Thoracic aorta (tissue), 2 donors: ENCODE results near the gene LPAR3. TPM values are rescaled to one million over a fixed set of nuclear protein-coding genes. Genes with fewer than 3 reads are reported as not detected.

Experiments used
- ATAC-seq: fragments of 150-250 bp; one replicate; pipeline ENCODE4 v1.8.0; 2017; ENCODE audit warnings: low read depth; ENCODE audit not compliant: insufficient number of reproducible peaks, low FRiP score
- DNase-seq: peaks from one replicate; pipeline ENCODE4 v3.0.0-alpha.2; 2020; ENCODE audit warnings: low spot score
- H3K27ac ChIP-seq, 2 donors: fragments of 200-600 bp; sonication (generic); 1 replicate in 1 of 2; 2 replicates in 1 of 2; pipeline ENCODE4 v1.5.1; 2016; ENCODE audit warnings: mild to moderate bottlenecking in 2 of 2, moderate library complexity in 2 of 2
- H3K27me3 ChIP-seq: fragments of 200-600 bp; sonication (generic); replicated peaks from 2 replicates; pipeline ENCODE4 v1.6.0; 2016; ENCODE audit warnings: mild to moderate bottlenecking; ENCODE audit not compliant: insufficient read depth
- H3K36me3 ChIP-seq: fragments of 200-600 bp; sonication (generic); one replicate; pipeline ENCODE4 v1.5.1; 2016
- H3K4me1 ChIP-seq, 2 donors: fragments of 200-600 bp; sonication (generic); 1 replicate in 1 of 2; 2 replicates in 1 of 2; pipeline versions ENCODE4 v1.5.1 to v1.6.0; 2016; ENCODE audit warnings: low read depth in 2 of 2, mild to moderate bottlenecking in 1 of 2; ENCODE audit not compliant: control insufficient read depth in 1 of 2
- H3K4me3 ChIP-seq: fragments of 200-600 bp; sonication (generic); 2 replicates; pipeline ENCODE4 v1.5.1; 2016; ENCODE audit warnings: mild to moderate bottlenecking
- H3K9me3 ChIP-seq: fragments of 200-600 bp; sonication (generic); 2 replicates; pipeline ENCODE4 v1.5.1; 2016
- total RNA-seq, 2 donors: library from RNA; depleted of rRNA; stranded (reverse); fragments of >200 nt; gene quantifications; one replicate each; pipeline versions ENCODE4 v1.1.0 to v1.2.3, GENCODE V29; 2016
- TF ChIP-seq, protein P1 (sequence below): fragments of 200-600 bp; sonication (generic); IDR thresholded peaks from one replicate; pipeline ENCODE4 v1.5.1; 2019; ENCODE audit warnings: antibody characterized with exemption

Gene LPAR3
- total RNA-seq, 2 donors from 2014 or later, result 1.1 to 2.7 TPM

DNA sequence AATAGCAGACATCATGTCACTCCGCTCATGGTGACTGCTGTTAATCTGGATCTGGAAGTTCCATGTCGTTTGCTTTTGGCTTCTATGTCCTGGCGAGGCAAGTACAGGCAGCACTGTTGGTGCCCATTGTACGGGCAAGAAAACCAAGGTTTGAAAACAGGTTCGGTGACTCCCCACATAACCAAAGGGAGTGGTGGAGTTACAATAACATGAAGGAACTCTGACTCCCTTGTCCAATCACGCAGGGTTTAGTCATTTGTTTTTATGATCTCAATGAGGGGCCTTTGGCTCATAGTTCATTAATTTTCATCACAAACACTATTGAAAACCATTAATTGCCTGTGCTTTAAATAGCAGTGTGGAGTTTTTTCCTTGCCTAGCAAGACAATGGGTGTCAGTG lies 119.8 kb downstream of the LPAR3 start:
- ATAC-seq, result no peak
- H3K27ac ChIP-seq, result no peak overlapping the region
- no peaks in the 10 kb centered on the region for H3K9me3 ChIP-seq
- no peak overlapping the region for H3K4me3 ChIP-seq
- TF ChIP-seq, protein P1, sequence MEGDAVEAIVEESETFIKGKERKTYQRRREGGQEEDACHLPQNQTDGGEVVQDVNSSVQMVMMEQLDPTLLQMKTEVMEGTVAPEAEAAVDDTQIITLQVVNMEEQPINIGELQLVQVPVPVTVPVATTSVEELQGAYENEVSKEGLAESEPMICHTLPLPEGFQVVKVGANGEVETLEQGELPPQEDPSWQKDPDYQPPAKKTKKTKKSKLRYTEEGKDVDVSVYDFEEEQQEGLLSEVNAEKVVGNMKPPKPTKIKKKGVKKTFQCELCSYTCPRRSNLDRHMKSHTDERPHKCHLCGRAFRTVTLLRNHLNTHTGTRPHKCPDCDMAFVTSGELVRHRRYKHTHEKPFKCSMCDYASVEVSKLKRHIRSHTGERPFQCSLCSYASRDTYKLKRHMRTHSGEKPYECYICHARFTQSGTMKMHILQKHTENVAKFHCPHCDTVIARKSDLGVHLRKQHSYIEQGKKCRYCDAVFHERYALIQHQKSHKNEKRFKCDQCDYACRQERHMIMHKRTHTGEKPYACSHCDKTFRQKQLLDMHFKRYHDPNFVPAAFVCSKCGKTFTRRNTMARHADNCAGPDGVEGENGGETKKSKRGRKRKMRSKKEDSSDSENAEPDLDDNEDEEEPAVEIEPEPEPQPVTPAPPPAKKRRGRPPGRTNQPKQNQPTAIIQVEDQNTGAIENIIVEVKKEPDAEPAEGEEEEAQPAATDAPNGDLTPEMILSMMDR, result no peak
- H3K4me1 ChIP-seq, result no peaks in the 10 kb centered on the region
- DNase-seq, result no peak
- H3K36me3 ChIP-seq, result no peaks in the 10 kb centered on the region
- no peaks in the 10 kb centered on the region for H3K27me3 ChIP-seq

DNA sequence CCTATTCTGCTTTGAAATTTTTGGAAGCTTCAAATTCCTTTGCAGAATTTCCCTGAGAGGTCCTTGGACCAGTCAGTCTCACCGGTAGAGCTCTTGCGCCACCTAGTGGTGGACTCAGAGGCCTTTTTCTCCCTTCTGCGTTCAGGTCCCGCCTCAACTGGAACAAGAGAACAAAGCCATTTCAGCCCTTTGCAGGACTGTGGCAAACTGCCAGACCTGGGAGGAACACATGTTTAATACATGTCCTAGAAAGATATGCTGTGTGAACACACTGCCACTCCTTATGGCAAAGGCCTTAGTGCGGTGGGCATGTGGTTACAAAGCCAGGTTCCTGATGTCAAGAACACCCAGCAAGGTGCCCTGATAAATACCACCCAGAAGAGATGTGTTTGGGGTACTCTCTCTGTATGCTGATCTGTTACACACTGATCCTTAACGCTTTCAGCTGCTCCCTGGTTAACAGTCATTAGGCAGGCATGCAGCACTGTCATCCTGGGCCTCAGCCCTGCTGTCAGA lies 120.5 kb downstream of the LPAR3 start:
- peak; percentile 48 for ATAC-seq
- Histone ChIP-seq H3K9me3 (no peaks in the 10 kb centered on the region), H3K4me1 (no peaks in the 10 kb centered on the region), H3K36me3 (no peaks in the 10 kb centered on the region), H3K27me3 (no peaks in the 10 kb centered on the region), H3K4me3 (no peak overlapping the region), H3K27ac (no peak overlapping the region)
- TF ChIP-seq, protein P1, result peak; percentile 94
- peak; percentile 16 for DNase-seq

DNA sequence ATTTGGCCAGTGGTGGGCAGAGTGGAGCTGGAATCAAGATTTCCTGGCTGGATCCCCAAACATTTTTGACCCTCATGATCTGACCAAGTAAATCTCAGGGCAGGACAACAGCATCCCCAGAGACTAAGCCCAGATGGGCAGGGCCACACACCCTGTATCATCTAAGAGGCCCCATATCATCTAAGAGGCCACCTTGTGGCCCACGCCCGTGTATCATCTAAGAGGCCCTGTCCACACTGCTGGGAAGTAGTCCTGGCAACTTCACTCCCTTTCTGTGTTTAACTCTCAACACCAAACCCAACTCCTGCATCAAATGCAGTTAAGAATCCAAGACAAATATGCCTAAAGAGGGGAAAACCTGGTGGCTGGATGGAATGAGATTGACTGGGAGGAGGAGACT lies 121.1 kb downstream of the LPAR3 start:
- H3K9me3 ChIP-seq, result no peaks in the 10 kb centered on the region
- no peak overlapping the region for H3K4me3 ChIP-seq
- no peak for ATAC-seq
- H3K36me3 ChIP-seq, result no peaks in the 10 kb centered on the region
- no peaks in the 10 kb centered on the region for H3K27me3 ChIP-seq
- TF ChIP-seq, protein P1, result no peak
- DNase-seq, result no peak
- H3K27ac ChIP-seq, result no peak overlapping the region
- no peaks in the 10 kb centered on the region for H3K4me1 ChIP-seq

DNA sequence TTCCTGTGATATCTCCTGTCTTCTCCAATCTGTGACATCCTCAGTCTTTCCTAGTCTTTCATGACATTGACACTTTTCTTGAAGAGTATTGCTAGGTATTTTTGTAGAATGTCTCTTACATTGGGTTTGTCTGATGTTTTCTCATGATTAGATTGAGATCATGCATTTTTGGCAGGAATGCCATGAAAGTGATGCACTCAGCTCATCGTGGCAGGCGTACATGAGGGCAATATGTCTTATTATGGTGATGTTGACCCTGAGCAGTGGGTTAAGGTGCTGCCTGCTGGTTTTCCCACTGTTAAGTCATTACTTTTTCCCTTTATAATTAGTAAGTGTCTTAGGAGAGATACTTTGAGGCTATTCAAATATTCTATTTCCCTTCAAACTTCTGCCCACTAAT lies 122.5 kb downstream of the LPAR3 start:
- DNase-seq (no peak), ATAC-seq (no peak)
- Histone ChIP-seq H3K9me3 (no peaks in the 10 kb centered on the region), H3K4me3 (no peak overlapping the region), H3K36me3 (no peaks in the 10 kb centered on the region), H3K4me1 (no peaks in the 10 kb centered on the region), H3K27ac (no peak overlapping the region), H3K27me3 (no peaks in the 10 kb centered on the region)
- TF ChIP-seq, protein P1, result no peak

DNA sequence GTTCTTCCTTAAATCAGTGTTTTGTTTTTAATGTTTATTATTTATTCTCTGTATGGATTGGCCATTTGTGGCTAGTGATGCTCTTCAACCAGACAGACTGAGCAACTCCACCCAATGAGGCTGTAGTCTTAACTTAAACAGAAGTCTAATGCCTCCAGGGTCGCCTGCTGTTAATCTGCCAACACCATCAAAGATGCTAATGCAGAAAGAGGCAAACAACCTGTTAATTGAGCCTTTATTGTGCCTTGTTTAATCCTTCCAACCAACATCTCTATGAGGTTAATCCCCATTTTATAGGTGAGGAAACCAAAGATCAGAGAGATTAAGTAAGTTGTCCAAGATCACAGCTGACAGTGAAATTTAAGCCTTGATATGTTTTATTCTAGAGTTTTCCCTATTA lies 123.4 kb downstream of the LPAR3 start:
- H3K4me1 ChIP-seq, result no peaks in the 10 kb centered on the region
- ATAC-seq (no peak), DNase-seq (no peak)
- H3K9me3 ChIP-seq, result no peaks in the 10 kb centered on the region
- no peaks in the 10 kb centered on the region for H3K36me3 ChIP-seq
- TF ChIP-seq, protein P1, result no peak
- H3K27me3 ChIP-seq, result no peaks in the 10 kb centered on the region
- no peak overlapping the region for H3K4me3 ChIP-seq
- H3K27ac ChIP-seq, result no peak overlapping the region
